BLaER1 treated with 17β-estradiol and CSF1 and Interleukin-3, amounts not matched to agents 10 nM and 100 nM (cell line): ENCODE data around the gene SEL1L.
"Not testable (repeated sequence)": the region's sequence is repeated elsewhere in the genome, so short reads cannot be mapped to it uniquely, and the experiment has no call there.

ENCODE experiments used
- H3K27ac ChIP-seq, 11 experiments: shearing (Covaris generic); formaldehyde crosslinking; 2 replicates each; pipeline ENCODE4 v1.8.1; 2022
- H3K27me3 ChIP-seq, 11 experiments: shearing (Covaris generic); formaldehyde crosslinking; 2 replicates each; pipeline ENCODE4 v1.8.1; 2022
- H3K36me3 ChIP-seq, 11 experiments: shearing (Covaris generic); formaldehyde crosslinking; 2 replicates each; pipeline ENCODE4 v1.8.1; 2022
- H3K4me1 ChIP-seq, 10 experiments: shearing (Covaris generic); formaldehyde crosslinking; 2 replicates each; pipeline ENCODE4 v1.8.1; 2022
- H3K4me2 ChIP-seq, 11 experiments: shearing (Covaris generic); formaldehyde crosslinking; 2 replicates each; pipeline ENCODE4 v1.8.1; 2022
- H3K4me3 ChIP-seq, 10 experiments: shearing (Covaris generic); formaldehyde crosslinking; 2 replicates each; pipeline ENCODE4 v1.8.1; 2022
- H3K9ac ChIP-seq, 11 experiments: shearing (Covaris generic); formaldehyde crosslinking; 2 replicates each; pipeline ENCODE4 v1.8.1; 2022
- H3K9me3 ChIP-seq, 11 experiments: shearing (Covaris generic); formaldehyde crosslinking; replicated peaks in 1 of 11; 2 replicates each; pipeline ENCODE4 v1.8.1; 2022
- H4K20me1 ChIP-seq, 11 experiments: shearing (Covaris generic); formaldehyde crosslinking; 2 replicates each; pipeline ENCODE4 v1.8.1; 2022
- Cebpa-rat ChIP-seq, 11 experiments: shearing (Covaris generic); IDR thresholded peaks; 2 replicates each; pipeline ENCODE4 v1.8.1; 2022

The SEL1L gene

GRCh38 chr14:81519200-81520011 lies 14.2 kb downstream of the SEL1L start:
- no peak overlapping the region for H3K4me3 ChIP-seq
- H3K9ac ChIP-seq = peak overlapping the region in 10 of 11 experiments; percentile 19 to 79 (median 70); a peak in 19 of 22 replicates
- peaks cover 0 to 10% (median 0%) of the 10 kb centered on the region in 11 experiments; a peak in 2 of 22 replicates for H4K20me1 ChIP-seq
- peaks cover 0 to 3% (median 2%) of the 10 kb centered on the region in 11 experiments; a peak in 4 of 22 replicates for H3K9me3 ChIP-seq
- H3K4me2 ChIP-seq = peak overlapping the region; percentile 62 to 84 (median 77)
- peaks cover 63 to 91% (median 87%) of the 10 kb centered on the region in 11 experiments for H3K36me3 ChIP-seq
- no peaks in the 10 kb centered on the region for H3K27me3 ChIP-seq
- peaks cover 20 to 51% (median 27%) of the 10 kb centered on the region in 10 experiments for H3K4me1 ChIP-seq
- H3K27ac ChIP-seq = peak overlapping the region; percentile 54 to 93 (median 87)
- no peak for TF ChIP-seq Cebpa-rat (IDR thresholded peaks at IDR 0.05)

- Histone ChIP-seq H3K36me3 (peaks cover 63 to 91% (median 87%) of the 10 kb centered on the region in 11 experiments), H4K20me1 (no peaks in the 10 kb centered on the region; a peak in 2 of 22 replicates), H3K9ac (no peak overlapping the region), H3K4me2 (no peak overlapping the region), H3K27ac (0 out of 22 replicates have a peak overlapping the region, but pooled peaks of 1 of the 11 experiments have one; percentile 90), H3K4me3 (no peak overlapping the region), H3K9me3 (peaks cover 0 to 18% (median 11%) of the 10 kb centered on the region in 11 experiments; a peak in 16 of 22 replicates), H3K4me1 (peaks cover 20 to 54% (median 27%) of the 10 kb centered on the region in 10 experiments), H3K27me3 (no peaks in the 10 kb centered on the region)
- no peak for TF ChIP-seq Cebpa-rat (IDR thresholded peaks at IDR 0.05)
Measured at GRCh38 chr14:81517798-81518398, 15.8 kb downstream of the SEL1L start.

GRCh38 chr14:81516986-81517797 lies 16.5 kb downstream of the SEL1L start:
- H3K27me3 ChIP-seq = no peaks in the 10 kb centered on the region
- no peak overlapping the region for H3K27ac ChIP-seq
- H3K9ac ChIP-seq = no peak overlapping the region
- no peak for TF ChIP-seq Cebpa-rat (IDR thresholded peaks at IDR 0.05)
- no peak overlapping the region for H3K4me3 ChIP-seq
- H3K4me1 ChIP-seq = peaks cover 20 to 56% (median 27%) of the 10 kb centered on the region in 10 experiments
- no peak overlapping the region for H3K4me2 ChIP-seq
- peaks cover 0 to 18% (median 11%) of the 10 kb centered on the region in 11 experiments; a peak in 16 of 22 replicates for H3K9me3 ChIP-seq
- H4K20me1 ChIP-seq = peaks cover 0 to 6% (median 0%) of the 10 kb centered on the region in 11 experiments; a peak in 4 of 22 replicates
- H3K36me3 ChIP-seq = peaks cover 63 to 91% (median 85%) of the 10 kb centered on the region in 11 experiments

- H3K9ac ChIP-seq, H3K4me3 ChIP-seq, H3K27me3 ChIP-seq, H3K27ac ChIP-seq, H3K4me2 ChIP-seq: not testable (repeated sequence)
- Histone ChIP-seq H3K9me3 (peaks cover 0 to 18% (median 11%) of the 10 kb centered on the region in 11 experiments; a peak in 16 of 22 replicates), H3K4me1 (peaks cover 20 to 49% (median 24%) of the 10 kb centered on the region in 10 experiments), H4K20me1 (peaks cover 0 to 18% (median 3%) of the 10 kb centered on the region in 11 experiments; a peak in 6 of 22 replicates), H3K36me3 (peaks cover 62 to 89% (median 79%) of the 10 kb centered on the region in 11 experiments)
Measured at GRCh38 chr14:81515927-81516326, 17.7 kb downstream of the SEL1L start.

GRCh38 chr14:81512826-81513225 lies 20.8 kb downstream of the SEL1L start:
- not testable (repeated sequence) for H3K27ac ChIP-seq, H3K4me3 ChIP-seq
- H3K4me1 ChIP-seq = peaks cover 0 to 36% (median 0%) of the 10 kb centered on the region in 10 experiments; a peak in 4 of 20 replicates

GRCh38 chr14:81511111-81511904 lies 22.3 kb downstream of the SEL1L start:
- Histone ChIP-seq H3K27ac (no peak overlapping the region), H3K4me3 (no peak overlapping the region), H3K4me1 (peaks cover 0 to 33% (median 0%) of the 10 kb centered on the region in 10 experiments; a peak in 4 of 20 replicates), H3K27me3 (no peaks in the 10 kb centered on the region), H3K9ac (no peak overlapping the region), H3K4me2 (no peak overlapping the region), H3K9me3 (peaks cover 0 to 18% (median 11%) of the 10 kb centered on the region in 11 experiments; a peak in 16 of 22 replicates), H4K20me1 (peaks cover 0 to 50% (median 11%) of the 10 kb centered on the region in 11 experiments; a peak in 10 of 22 replicates), H3K36me3 (peaks cover 76 to 94% (median 83%) of the 10 kb centered on the region in 11 experiments)
- TF ChIP-seq Cebpa-rat (IDR thresholded peaks at IDR 0.05) = no peak

More at GRCh38 chr14:81512826-81513225, 20.8 kb downstream of the SEL1L start:
- H3K9ac ChIP-seq, H3K27me3 ChIP-seq: not testable (repeated sequence)
- Histone ChIP-seq H3K36me3 (peaks cover 76 to 94% (median 83%) of the 10 kb centered on the region in 11 experiments), H3K9me3 (peaks cover 0 to 18% (median 11%) of the 10 kb centered on the region in 11 experiments; a peak in 16 of 22 replicates), H4K20me1 (peaks cover 0 to 45% (median 11%) of the 10 kb centered on the region in 11 experiments; a peak in 10 of 22 replicates), H3K4me2 (0 out of 22 replicates have a peak overlapping the region, but pooled peaks of 1 of the 11 experiments have one; percentile 7)

- H4K20me1 ChIP-seq = peaks cover 0 to 50% (median 11%) of the 10 kb centered on the region in 11 experiments; a peak in 10 of 22 replicates
- H3K4me2 ChIP-seq = no peak overlapping the region
- no peak overlapping the region for H3K4me3 ChIP-seq
- no peak overlapping the region for H3K9ac ChIP-seq
- no peak for TF ChIP-seq Cebpa-rat (IDR thresholded peaks at IDR 0.05)
- peaks cover 0 to 33% (median 0%) of the 10 kb centered on the region in 10 experiments; a peak in 4 of 20 replicates for H3K4me1 ChIP-seq
- peaks cover 74 to 93% (median 81%) of the 10 kb centered on the region in 11 experiments for H3K36me3 ChIP-seq
- H3K9me3 ChIP-seq = peaks cover 0 to 18% (median 11%) of the 10 kb centered on the region in 11 experiments; a peak in 16 of 22 replicates
- no peak overlapping the region for H3K27ac ChIP-seq
- no peaks in the 10 kb centered on the region for H3K27me3 ChIP-seq
Measured at GRCh38 chr14:81509838-81510452, 23.7 kb downstream of the SEL1L start.
